ENCODE data around the gene MTAP. TPM values are rescaled to one million over a fixed set of nuclear protein-coding genes. Genes with fewer than 3 reads are reported as not detected.
A peak's percentile ranks its signal among the peaks of the same experiment; 100 is the strongest.

The MTAP gene
- total RNA-seq, 1 donor from 2014 or later, result 56.1 TPM

- Mint-ChIP-seq H3K27me3 (ENCODE audit: low read depth, unreplicated experiment) (peaks cover 80% of the 10 kb centered on the region), H3K4me1 (ENCODE audit: low read depth, unreplicated experiment) (peaks cover 2% of the 10 kb centered on the region), H3K27ac (ENCODE audit: unreplicated experiment) (no peak overlapping the region), H3K4me3 (ENCODE audit: unreplicated experiment) (no peak overlapping the region), H3K36me3 (ENCODE audit: low read depth, unreplicated experiment) (peaks cover 27% of the 10 kb centered on the region), H3K9me3 (ENCODE audit: unreplicated experiment) (peaks cover 42% of the 10 kb centered on the region)
- Histone ChIP-seq H3K79me2 (ENCODE audit: insufficient read depth, low read length) (no peaks in the 10 kb centered on the region), H3K36me3 (ENCODE audit: insufficient read depth, low read length) (peaks cover 11% of the 10 kb centered on the region), H3K4me2 (ENCODE audit: low read length) (peak overlapping the region; percentile 91), H3K4me3 (ENCODE audit: insufficient read depth, low read depth, low read length) (no peak overlapping the region), H3K9ac (ENCODE audit: low read length) (no peak overlapping the region), H3K27ac (ENCODE audit: low read depth, low read length) (no peak overlapping the region), H2AFZ (ENCODE audit: low read depth, low read length) (no peak overlapping the region), H3K9me3 (ENCODE audit: insufficient read depth, low read depth, low read length) (peaks cover 8% of the 10 kb centered on the region), H4K20me1 (ENCODE audit: insufficient read depth, low read length) (peaks cover 30% of the 10 kb centered on the region), H3K4me1 (ENCODE audit: insufficient read depth, low read length) (peaks cover 20% of the 10 kb centered on the region), H3K27me3 (ENCODE audit: insufficient read depth, low read length) (peaks cover 42% of the 10 kb centered on the region)
- DNase-seq (ENCODE audit: low read depth) (no peak), FAIRE-seq (no peak)
- TF ChIP-seq, protein P1, sequence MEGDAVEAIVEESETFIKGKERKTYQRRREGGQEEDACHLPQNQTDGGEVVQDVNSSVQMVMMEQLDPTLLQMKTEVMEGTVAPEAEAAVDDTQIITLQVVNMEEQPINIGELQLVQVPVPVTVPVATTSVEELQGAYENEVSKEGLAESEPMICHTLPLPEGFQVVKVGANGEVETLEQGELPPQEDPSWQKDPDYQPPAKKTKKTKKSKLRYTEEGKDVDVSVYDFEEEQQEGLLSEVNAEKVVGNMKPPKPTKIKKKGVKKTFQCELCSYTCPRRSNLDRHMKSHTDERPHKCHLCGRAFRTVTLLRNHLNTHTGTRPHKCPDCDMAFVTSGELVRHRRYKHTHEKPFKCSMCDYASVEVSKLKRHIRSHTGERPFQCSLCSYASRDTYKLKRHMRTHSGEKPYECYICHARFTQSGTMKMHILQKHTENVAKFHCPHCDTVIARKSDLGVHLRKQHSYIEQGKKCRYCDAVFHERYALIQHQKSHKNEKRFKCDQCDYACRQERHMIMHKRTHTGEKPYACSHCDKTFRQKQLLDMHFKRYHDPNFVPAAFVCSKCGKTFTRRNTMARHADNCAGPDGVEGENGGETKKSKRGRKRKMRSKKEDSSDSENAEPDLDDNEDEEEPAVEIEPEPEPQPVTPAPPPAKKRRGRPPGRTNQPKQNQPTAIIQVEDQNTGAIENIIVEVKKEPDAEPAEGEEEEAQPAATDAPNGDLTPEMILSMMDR (IDR thresholded peaks at IDR 0.05; ENCODE audit: insufficient read depth, low read depth, low read length), result no peak
- TF ChIP-seq EZH2 (IDR thresholded peaks at IDR 0.05; ENCODE audit: insufficient read depth, low read length), result no peak
Observed at GRCh38 chr9:21966140-21966851, 163.9 kb downstream of the MTAP start.

GRCh38 chr9:21967169-21967568 is 164.7 kb downstream of the MTAP start:
- Histone ChIP-seq H3K9ac (ENCODE audit: low read length) (no peak overlapping the region), H3K4me3 (ENCODE audit: insufficient read depth, low read depth, low read length) (no peak overlapping the region), H3K79me2 (ENCODE audit: insufficient read depth, low read length) (no peaks in the 10 kb centered on the region), H3K27me3 (ENCODE audit: insufficient read depth, low read length) (peaks cover 45% of the 10 kb centered on the region), H3K27ac (ENCODE audit: low read depth, low read length) (no peak overlapping the region), H3K36me3 (ENCODE audit: insufficient read depth, low read length) (peaks cover 11% of the 10 kb centered on the region), H3K4me1 (ENCODE audit: insufficient read depth, low read length) (peaks cover 20% of the 10 kb centered on the region), H2AFZ (ENCODE audit: low read depth, low read length) (no peak overlapping the region), H4K20me1 (ENCODE audit: insufficient read depth, low read length) (peaks cover 38% of the 10 kb centered on the region), H3K9me3 (ENCODE audit: insufficient read depth, low read depth, low read length) (peaks cover 8% of the 10 kb centered on the region), H3K4me2 (ENCODE audit: low read length) (no peak overlapping the region)
- H3K27me3 Mint-ChIP-seq (ENCODE audit: low read depth, unreplicated experiment), result peaks cover 84% of the 10 kb centered on the region
- FAIRE-seq, result no peak
- peaks cover 43% of the 10 kb centered on the region for H3K9me3 Mint-ChIP-seq (ENCODE audit: unreplicated experiment)
- no peak for TF ChIP-seq EZH2 (IDR thresholded peaks at IDR 0.05; ENCODE audit: insufficient read depth, low read length)
- TF ChIP-seq, protein P1 (IDR thresholded peaks at IDR 0.05; ENCODE audit: insufficient read depth, low read depth, low read length), result no peak
- H3K4me3 Mint-ChIP-seq (ENCODE audit: unreplicated experiment), result no peak overlapping the region
- peaks cover 29% of the 10 kb centered on the region for H3K36me3 Mint-ChIP-seq (ENCODE audit: low read depth, unreplicated experiment)
- H3K27ac Mint-ChIP-seq (ENCODE audit: unreplicated experiment), result no peak overlapping the region
- no peak for DNase-seq (ENCODE audit: low read depth)
- peaks cover 2% of the 10 kb centered on the region for H3K4me1 Mint-ChIP-seq (ENCODE audit: low read depth, unreplicated experiment)

GRCh38 chr9:21967702-21968101 is 165.3 kb downstream of the MTAP start:
- TF ChIP-seq, protein P1 (IDR thresholded peaks at IDR 0.05; ENCODE audit: insufficient read depth, low read depth, low read length), result no peak
- TF ChIP-seq EZH2 (IDR thresholded peaks at IDR 0.05; ENCODE audit: insufficient read depth, low read length), result no peak
- Histone ChIP-seq H4K20me1 (ENCODE audit: insufficient read depth, low read length) (peaks cover 44% of the 10 kb centered on the region), H3K36me3 (ENCODE audit: insufficient read depth, low read length) (peaks cover 11% of the 10 kb centered on the region), H3K4me3 (ENCODE audit: insufficient read depth, low read depth, low read length) (no peak overlapping the region), H3K9ac (ENCODE audit: low read length) (no peak overlapping the region), H3K9me3 (ENCODE audit: insufficient read depth, low read depth, low read length) (peaks cover 8% of the 10 kb centered on the region), H2AFZ (ENCODE audit: low read depth, low read length) (no peak overlapping the region), H3K27ac (ENCODE audit: low read depth, low read length) (no peak overlapping the region), H3K4me1 (ENCODE audit: insufficient read depth, low read length) (peaks cover 20% of the 10 kb centered on the region), H3K79me2 (ENCODE audit: insufficient read depth, low read length) (no peaks in the 10 kb centered on the region), H3K4me2 (ENCODE audit: low read length) (no peak overlapping the region), H3K27me3 (ENCODE audit: insufficient read depth, low read length) (peaks cover 49% of the 10 kb centered on the region)
- peaks cover 41% of the 10 kb centered on the region for H3K9me3 Mint-ChIP-seq (ENCODE audit: unreplicated experiment)
- peaks cover 27% of the 10 kb centered on the region for H3K36me3 Mint-ChIP-seq (ENCODE audit: low read depth, unreplicated experiment)
- peaks cover 88% of the 10 kb centered on the region for H3K27me3 Mint-ChIP-seq (ENCODE audit: low read depth, unreplicated experiment)
- H3K4me3 Mint-ChIP-seq (ENCODE audit: unreplicated experiment), result no peak overlapping the region
- no peak for FAIRE-seq
- H3K27ac Mint-ChIP-seq (ENCODE audit: unreplicated experiment), result no peak overlapping the region
- peaks cover 2% of the 10 kb centered on the region for H3K4me1 Mint-ChIP-seq (ENCODE audit: low read depth, unreplicated experiment)
- no peak for DNase-seq (ENCODE audit: low read depth)
